Measurements from ENCODE around the gene CMC1. TPM values are rescaled to one million over a fixed set of nuclear protein-coding genes. Genes with fewer than 3 reads are reported as not detected.

Gene CMC1
- total RNA-seq, 2 experiments from 2014 or later: 22.4 to 29.0 TPM

GRCh38 chr3:28207000-28207733 lies 34.3 kb upstream of the CMC1 start:
- no peaks in the 10 kb centered on the region for H3K9me3 Mint-ChIP-seq
- TF ChIP-seq CTCF (IDR thresholded peaks at IDR 0.05): no peak
- H3K4me3 Mint-ChIP-seq: peak overlapping the region; percentile 2
- intact Hi-C loops (cut with micrococcal nuclease): no loop called here
- no peak for ATAC-seq
- no peak overlapping the region for H3K27ac Mint-ChIP-seq
- ChIA-PET POLR2A (no interaction called here), CTCF (no interaction called here)
- no peak for DNase-seq
- no peaks in the 10 kb centered on the region for H3K36me3 Mint-ChIP-seq (ENCODE audit: low read depth)
- no peaks in the 10 kb centered on the region for H3K27me3 Mint-ChIP-seq
- peaks cover 19% of the 10 kb centered on the region for H3K4me1 Mint-ChIP-seq (ENCODE audit: low read depth)

- no peak for TF ChIP-seq CTCF (IDR thresholded peaks at IDR 0.05)
- Mint-ChIP-seq H3K9me3 (peaks cover 30% of the 10 kb centered on the region), H3K27me3 (no peaks in the 10 kb centered on the region), H3K4me3 (no peak overlapping the region), H3K27ac (peak overlapping the region; percentile 8), H3K4me1 (ENCODE audit: low read depth) (peaks cover 19% of the 10 kb centered on the region), H3K36me3 (ENCODE audit: low read depth) (peaks cover 13% of the 10 kb centered on the region)
- intact Hi-C loops (cut with micrococcal nuclease): no loop called here
- ChIA-PET POLR2A (no interaction called here), CTCF (interaction anchor here (1.2 kb wide), 1 partner anchor 24 kb away, joined by 3 read pairs; no protein-coding TSS in a partner anchor)
- DNase-seq: no peak
- ATAC-seq: peak; percentile 49
These were observed 30.3 kb upstream of the CMC1 start for GRCh38 chr3:28210968-28211713.

GRCh38 chr3:28212681-28213080 lies 28.7 kb upstream of the CMC1 start:
- no peak for TF ChIP-seq CTCF (IDR thresholded peaks at IDR 0.05)
- ChIA-PET POLR2A (no interaction called here), CTCF (interaction anchor here (1.2 kb wide), 1 partner anchor 23 kb away, joined by 3 read pairs; no protein-coding TSS in a partner anchor)
- H3K36me3 Mint-ChIP-seq (ENCODE audit: low read depth): peaks cover 13% of the 10 kb centered on the region
- DNase-seq (no peak), ATAC-seq (no peak)
- no peaks in the 10 kb centered on the region for H3K27me3 Mint-ChIP-seq
- no peak overlapping the region for H3K27ac Mint-ChIP-seq
- intact Hi-C loops (cut with micrococcal nuclease): no loop called here
- peaks cover 25% of the 10 kb centered on the region for H3K4me1 Mint-ChIP-seq (ENCODE audit: low read depth)
- H3K9me3 Mint-ChIP-seq: peaks cover 33% of the 10 kb centered on the region
- no peak overlapping the region for H3K4me3 Mint-ChIP-seq

GRCh38 chr3:28215407-28215806 lies 26.0 kb upstream of the CMC1 start:
- peaks cover 18% of the 10 kb centered on the region for H3K36me3 Mint-ChIP-seq (ENCODE audit: low read depth)
- ChIA-PET POLR2A (interaction anchor here (1.1 kb wide), 1 partner anchor 26 kb away, joined by 3 read pairs; the partner anchor contains the start of gene CMC1), CTCF (no interaction called here)
- intact Hi-C loops (cut with micrococcal nuclease): no loop called here
- H3K4me1 Mint-ChIP-seq (ENCODE audit: low read depth): peaks cover 40% of the 10 kb centered on the region
- H3K27ac Mint-ChIP-seq: no peak overlapping the region
- H3K9me3 Mint-ChIP-seq: peaks cover 43% of the 10 kb centered on the region
- H3K27me3 Mint-ChIP-seq: no peaks in the 10 kb centered on the region
- DNase-seq: no peak
- ATAC-seq: no peak
- no peak overlapping the region for H3K4me3 Mint-ChIP-seq
- TF ChIP-seq CTCF (IDR thresholded peaks at IDR 0.05): no peak
